Kidney tubule cell (primary cell): Measurements from ENCODE around the gene TOR3A.
"Not testable (repeated sequence)": the region's sequence is repeated elsewhere in the genome, so short reads cannot be mapped to it uniquely, and the experiment has no call there.

Experiments
- DNase-seq: peaks from one replicate; pipeline ENCODE4 v3.0.0-alpha.2; 2018; ENCODE audit warnings: low spot score

TOR3A gene

GRCh38 chr1:179107706-179108629 lies 26.1 kb downstream of the TOR3A start:
- DNase-seq = no peak

- DNase-seq = no peak
Measured at GRCh38 chr1:179108644-179109043, 26.8 kb downstream of the TOR3A start.

GRCh38 chr1:179115181-179115580 lies 33.3 kb downstream of the TOR3A start:
- no peak for DNase-seq

- DNase-seq = no peak
Measured at GRCh38 chr1:179119513-179119912, 37.6 kb downstream of the TOR3A start.

GRCh38 chr1:179120736-179121135 lies 38.9 kb downstream of the TOR3A start:
- DNase-seq = no peak

GRCh38 chr1:179121159-179121938 lies 39.5 kb downstream of the TOR3A start:
- DNase-seq = peak; percentile 53

GRCh38 chr1:179124873-179125272 lies 43.0 kb downstream of the TOR3A start:
- DNase-seq = peak; percentile 75

- DNase-seq = peak; percentile 79
Measured at GRCh38 chr1:179126338-179127060, 44.6 kb downstream of the TOR3A start.

GRCh38 chr1:179127163-179127895 lies 45.5 kb downstream of the TOR3A start:
- peak; percentile 59 for DNase-seq

- peak; percentile 50 for DNase-seq
Measured at GRCh38 chr1:179128520-179128919, 46.6 kb downstream of the TOR3A start.

GRCh38 chr1:179129702-179130473 lies 48.0 kb downstream of the TOR3A start:
- DNase-seq = peak; percentile 61

GRCh38 chr1:179135168-179135567 lies 53.3 kb downstream of the TOR3A start:
- not testable (repeated sequence) for DNase-seq

GRCh38 chr1:179135707-179136106 lies 53.8 kb downstream of the TOR3A start:
- DNase-seq = not testable (repeated sequence)

- no peak for DNase-seq
Measured at GRCh38 chr1:179137617-179138255, 55.9 kb downstream of the TOR3A start.

- DNase-seq = not testable (repeated sequence)
Measured at GRCh38 chr1:179138755-179139154, 56.9 kb downstream of the TOR3A start.

- DNase-seq = peak; percentile 68
Measured at GRCh38 chr1:179141592-179142251, 59.9 kb downstream of the TOR3A start.

GRCh38 chr1:179142889-179143299 lies 61.0 kb downstream of the TOR3A start:
- DNase-seq = peak; percentile 98

- peak; percentile 93 for DNase-seq
Measured at GRCh38 chr1:179143322-179143721, 61.5 kb downstream of the TOR3A start.

- DNase-seq = no peak
Measured at GRCh38 chr1:179144626-179145025, 62.8 kb downstream of the TOR3A start.

GRCh38 chr1:179145521-179145920 lies 63.7 kb downstream of the TOR3A start:
- DNase-seq = no peak
